WI38 (cell line): ENCODE measurements around the gene ASB15.
"Not testable (repeated sequence)": the region's sequence is repeated elsewhere in the genome, so short reads cannot be mapped to it uniquely, and the experiment has no call there.

Experiments used
- H3K4me3 ChIP-seq: 2 replicates; pipeline ENCODE4 v1.5.1; 2011; ENCODE audit warnings: low read depth, mild to moderate bottlenecking, control low read depth, low read length
- TF ChIP-seq, protein P1 (sequence below): IDR thresholded peaks from 2 replicates; pipeline ENCODE4 v1.5.1; 2012; ENCODE audit warnings: low read depth, mild to moderate bottlenecking, control low read depth, low read length

ASB15 gene

GRCh38 chr7:123625254-123625653, 23.6 kb downstream of the ASB15 start:
- TF ChIP-seq, protein P1, sequence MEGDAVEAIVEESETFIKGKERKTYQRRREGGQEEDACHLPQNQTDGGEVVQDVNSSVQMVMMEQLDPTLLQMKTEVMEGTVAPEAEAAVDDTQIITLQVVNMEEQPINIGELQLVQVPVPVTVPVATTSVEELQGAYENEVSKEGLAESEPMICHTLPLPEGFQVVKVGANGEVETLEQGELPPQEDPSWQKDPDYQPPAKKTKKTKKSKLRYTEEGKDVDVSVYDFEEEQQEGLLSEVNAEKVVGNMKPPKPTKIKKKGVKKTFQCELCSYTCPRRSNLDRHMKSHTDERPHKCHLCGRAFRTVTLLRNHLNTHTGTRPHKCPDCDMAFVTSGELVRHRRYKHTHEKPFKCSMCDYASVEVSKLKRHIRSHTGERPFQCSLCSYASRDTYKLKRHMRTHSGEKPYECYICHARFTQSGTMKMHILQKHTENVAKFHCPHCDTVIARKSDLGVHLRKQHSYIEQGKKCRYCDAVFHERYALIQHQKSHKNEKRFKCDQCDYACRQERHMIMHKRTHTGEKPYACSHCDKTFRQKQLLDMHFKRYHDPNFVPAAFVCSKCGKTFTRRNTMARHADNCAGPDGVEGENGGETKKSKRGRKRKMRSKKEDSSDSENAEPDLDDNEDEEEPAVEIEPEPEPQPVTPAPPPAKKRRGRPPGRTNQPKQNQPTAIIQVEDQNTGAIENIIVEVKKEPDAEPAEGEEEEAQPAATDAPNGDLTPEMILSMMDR = no peak
- no peak overlapping the region for H3K4me3 ChIP-seq

DNA sequence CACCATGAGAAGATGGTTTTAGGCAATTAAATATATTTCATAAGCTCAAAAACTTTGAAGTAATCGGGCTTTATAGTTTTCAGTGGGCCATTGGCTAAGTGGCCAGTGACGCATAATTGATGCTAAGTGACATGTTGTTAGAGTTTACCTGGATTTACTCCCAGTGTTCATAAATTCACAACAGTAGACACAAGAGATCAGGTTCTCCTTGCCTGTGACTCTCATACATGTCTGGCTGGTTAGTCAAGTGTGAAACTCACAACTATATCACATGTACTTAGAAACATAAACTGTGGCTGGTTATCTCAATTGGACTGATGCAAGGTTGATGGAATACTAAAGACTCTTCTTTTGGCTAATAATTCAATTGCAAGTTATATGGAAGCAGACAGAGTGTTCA, 26.2 kb downstream of the ASB15 start:
- H3K4me3 ChIP-seq = no peak overlapping the region
- TF ChIP-seq, protein P1 = no peak

GRCh38 chr7:123628829-123629228, 27.2 kb downstream of the ASB15 start:
- no peak overlapping the region for H3K4me3 ChIP-seq

GRCh38 chr7:123629281-123629680, 27.7 kb downstream of the ASB15 start:
- TF ChIP-seq, protein P1 = no peak

More at GRCh38 chr7:123628829-123629228, 27.2 kb downstream of the ASB15 start:
- TF ChIP-seq, protein P1 = no peak

DNA sequence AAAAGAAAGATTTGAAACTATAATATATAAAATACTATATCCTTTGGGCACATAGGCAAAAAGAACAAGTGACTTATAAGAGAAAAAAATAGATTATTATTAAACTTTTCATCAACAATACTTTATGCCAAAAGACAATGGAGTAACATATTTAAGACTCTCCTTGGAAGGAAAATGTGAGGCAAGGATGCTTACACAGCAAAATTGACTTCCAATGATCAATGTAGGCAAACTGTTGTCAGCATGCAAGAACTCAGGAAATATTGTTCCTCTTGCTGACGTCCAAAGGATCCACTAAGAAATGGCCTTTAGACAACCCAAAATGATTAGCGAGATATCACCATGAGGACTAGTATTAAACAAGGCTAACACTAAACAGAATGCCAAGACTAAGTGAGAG, 31.2 kb downstream of the ASB15 start:
- TF ChIP-seq, protein P1 = no peak
- no peak overlapping the region for H3K4me3 ChIP-seq

More at GRCh38 chr7:123629281-123629680, 27.7 kb downstream of the ASB15 start:
- H3K4me3 ChIP-seq = no peak overlapping the region

DNA sequence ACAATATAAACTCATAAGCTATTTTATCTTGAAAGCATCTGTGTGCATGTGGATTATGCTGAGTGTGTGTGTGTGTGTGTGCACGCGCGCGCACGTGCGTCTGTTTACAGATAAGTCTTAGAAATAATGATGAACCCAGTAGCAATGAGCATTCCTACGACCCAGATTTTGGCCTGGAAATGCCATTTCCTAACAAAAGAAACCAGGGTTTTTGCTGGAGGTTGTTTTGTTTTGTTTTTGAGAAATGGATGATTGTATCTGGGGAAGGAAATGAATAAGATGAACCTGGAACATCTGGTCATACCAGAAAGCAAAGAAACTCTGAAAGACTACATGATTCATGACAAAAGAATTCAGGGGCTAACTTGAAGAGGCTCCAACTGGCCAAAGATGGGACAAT, 31.9 kb downstream of the ASB15 start:
- TF ChIP-seq, protein P1 = no peak
- H3K4me3 ChIP-seq = no peak overlapping the region

DNA sequence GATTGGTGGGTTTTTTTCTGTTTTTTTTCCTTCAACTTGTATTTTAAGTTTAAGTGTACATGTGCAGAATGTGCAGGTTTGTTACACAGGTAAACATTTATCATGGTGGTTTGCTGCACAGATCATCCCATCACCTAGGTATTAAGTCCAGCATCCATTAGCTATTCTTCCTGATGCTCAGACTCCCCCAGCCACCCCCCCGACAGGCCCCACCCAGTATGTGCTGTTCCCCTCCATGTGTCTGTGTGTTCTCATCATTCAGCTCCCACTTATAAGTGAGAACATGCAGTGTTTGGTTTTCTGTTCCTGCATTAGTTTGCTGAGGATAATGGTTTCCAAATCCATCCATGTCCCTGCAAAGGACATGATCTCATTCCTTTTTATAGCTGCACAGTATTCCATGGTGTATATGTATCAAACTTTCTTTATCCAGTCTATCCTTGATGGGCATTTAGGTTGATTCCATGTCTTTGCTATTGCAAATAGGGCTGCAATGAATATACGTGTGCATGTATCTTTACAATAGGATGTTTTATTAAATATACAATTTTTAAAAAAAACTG, 32.5 kb downstream of the ASB15 start:
- H3K4me3 ChIP-seq = not testable (repeated sequence)
